SU-DHL-6 (cell line): ENCODE measurements around the gene EDAR.

Experiments used
- H2AFZ ChIP-seq: fragments of 200-600 bp; sonication (generic); 2 replicates; pipeline ENCODE4 v1.6.1; 2014; ENCODE audit warnings: low read depth, mild to moderate bottlenecking, moderate library complexity, mixed read lengths, antibody characterized with exemption, low read length; ENCODE audit not compliant: severe bottlenecking
- H3F3A ChIP-seq: fragments of 200-600 bp; shearing (Covaris generic); 2 replicates; pipeline ENCODE4 v1.6.0; 2016; ENCODE audit warnings: antibody characterized with exemption, mild to moderate bottlenecking; ENCODE audit not compliant: insufficient read depth
- H3K27ac ChIP-seq: fragments of 200-600 bp; sonication (generic); 2 replicates; pipeline ENCODE4 v1.5.1; 2016; ENCODE audit warnings: low read depth, mild to moderate bottlenecking, low read length, moderate library complexity, mixed read lengths
- H3K27me3 ChIP-seq: fragments of 200-600 bp; sonication (generic), shearing (Covaris generic); 2 replicates; pipeline ENCODE4 v1.6.0; 2014; ENCODE audit warnings: mild to moderate bottlenecking, low read length
- H3K36me3 ChIP-seq: fragments of 200-600 bp; sonication (generic); 2 replicates; pipeline ENCODE4 v1.6.1; 2014; ENCODE audit warnings: mild to moderate bottlenecking, low read length, mixed read lengths
- H3K4me2 ChIP-seq: fragments of 300-600, 200-600 bp; shearing (Covaris generic), sonication (generic); 2 replicates; pipeline ENCODE4 v1.6.0; 2014; ENCODE audit warnings: low read length, low read depth, mild to moderate bottlenecking; ENCODE audit not compliant: poor library complexity, severe bottlenecking
- H3K4me3 ChIP-seq: fragments of 200-600 bp; sonication (generic); 2 replicates; pipeline ENCODE4 v1.5.1; 2014; ENCODE audit warnings: antibody characterized with exemption, low read length, mild to moderate bottlenecking, mixed read lengths; ENCODE audit not compliant: insufficient read depth, poor library complexity, severe bottlenecking
- H3K79me2 ChIP-seq: fragments of 200-600 bp; sonication (generic); 2 replicates; pipeline ENCODE4 v1.6.1; 2014; ENCODE audit warnings: mild to moderate bottlenecking, low read length, moderate library complexity; ENCODE audit not compliant: insufficient read depth
- H3K9ac ChIP-seq: fragments of 200-600 bp; sonication (generic); 2 replicates; pipeline ENCODE4 v1.7.0; 2014; ENCODE audit warnings: mild to moderate bottlenecking, low read length
- H3K9me2 ChIP-seq: fragments of 200-600 bp; sonication (generic); replicated peaks from 2 replicates; pipeline ENCODE4 v1.6.1; 2014; ENCODE audit warnings: low read length; ENCODE audit not compliant: insufficient read depth
- H3K9me3 ChIP-seq: fragments of 200-600 bp; sonication (generic); 2 replicates; pipeline ENCODE4 v1.6.1; 2014; ENCODE audit warnings: low read length, mixed read lengths; ENCODE audit not compliant: insufficient read depth
- H4K20me1 ChIP-seq: fragments of 200-600 bp; sonication (generic); 2 replicates; pipeline ENCODE4 v1.6.1; 2014; ENCODE audit warnings: low read depth, mild to moderate bottlenecking, antibody characterized with exemption, low read length, moderate library complexity, mixed read lengths
- EZH2phosphoT487 ChIP-seq: fragments of 200-600 bp; sonication (generic), shearing (Covaris generic); conservative IDR thresholded peaks from 2 replicates; pipeline ENCODE4 v1.6.1; 2018; ENCODE audit warnings: mild to moderate bottlenecking, antibody characterized with exemption, low read length, moderate library complexity, mixed read lengths
- TF ChIP-seq, protein P1 (sequence below): fragments of 200-600 bp; sonication (generic); IDR thresholded peaks from one replicate; pipeline ENCODE4 v1.5.1; 2017; ENCODE audit warnings: antibody characterized with exemption, mild to moderate bottlenecking, low read length, moderate library complexity; ENCODE audit not compliant: insufficient read depth, poor library complexity, severe bottlenecking

The EDAR gene

DNA sequence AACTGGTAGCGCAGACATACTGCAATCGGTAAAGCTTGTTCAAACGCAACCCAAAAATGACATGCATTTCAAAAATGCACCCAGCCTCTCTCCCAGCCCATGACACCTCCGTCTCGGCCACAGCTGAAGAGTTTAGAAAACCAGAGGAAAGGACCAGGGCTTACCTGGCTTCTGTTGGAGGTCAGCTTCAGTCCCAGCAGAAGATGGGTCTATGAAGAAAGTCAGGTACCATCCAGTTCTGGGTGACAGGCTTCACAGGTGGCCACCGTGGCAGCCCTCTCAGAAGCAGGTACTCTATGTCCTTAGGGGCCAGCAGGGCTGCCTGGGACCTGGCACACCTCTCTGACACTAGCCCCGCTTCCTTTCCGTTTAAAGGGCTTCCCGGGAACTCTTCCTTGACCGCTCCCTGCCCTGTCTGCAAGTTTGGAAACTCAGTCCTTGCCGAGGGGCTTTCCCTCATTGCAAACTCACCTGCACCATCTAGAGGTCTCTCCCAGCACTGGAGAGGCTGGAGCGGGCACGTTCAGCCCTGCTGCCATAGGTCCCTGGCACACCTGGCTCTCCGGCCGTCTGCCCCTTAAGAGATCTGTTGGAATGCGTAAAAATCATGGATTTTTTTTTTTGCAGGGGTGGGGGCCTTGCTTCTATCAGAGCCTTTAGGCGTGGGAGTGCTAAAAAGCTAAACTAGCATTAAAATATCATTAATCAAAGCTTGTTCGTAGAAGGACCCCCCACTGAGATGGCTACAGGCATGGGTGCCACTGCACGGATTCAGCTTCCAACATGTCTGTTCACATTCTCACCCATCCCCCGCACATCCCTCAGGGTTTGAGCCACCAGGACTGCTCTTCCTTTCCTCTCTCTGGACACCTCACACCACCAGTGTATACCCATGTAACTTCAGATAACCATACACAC lies at the start of gene EDAR:
Gene EDAR (minus strand): TSS at position 425 of the 918 bp plus-strand sequence. CDS start 58,206 bp downstream, outside the sequence.
- Histone ChIP-seq H3K27me3 (no peaks in the 10 kb centered on the region), H3K36me3 (no peaks in the 10 kb centered on the region), H3K9me3 (no peaks in the 10 kb centered on the region), H3K4me3 (no peak within 1 kb of the TSS), H4K20me1 (no peaks in the 10 kb centered on the region), H3K79me2 (no peaks in the 10 kb centered on the region), H3K27ac (no peak within 1 kb of the TSS), H2AFZ (no peak within 1 kb of the TSS), H3K4me2 (no peak within 1 kb of the TSS), H3K9ac (no peak within 1 kb of the TSS), H3K9me2 (no peaks in the 10 kb centered on the region), H3F3A (no peaks in the 10 kb centered on the region)
- no peak for TF ChIP-seq EZH2phosphoT487
- TF ChIP-seq, protein P1, sequence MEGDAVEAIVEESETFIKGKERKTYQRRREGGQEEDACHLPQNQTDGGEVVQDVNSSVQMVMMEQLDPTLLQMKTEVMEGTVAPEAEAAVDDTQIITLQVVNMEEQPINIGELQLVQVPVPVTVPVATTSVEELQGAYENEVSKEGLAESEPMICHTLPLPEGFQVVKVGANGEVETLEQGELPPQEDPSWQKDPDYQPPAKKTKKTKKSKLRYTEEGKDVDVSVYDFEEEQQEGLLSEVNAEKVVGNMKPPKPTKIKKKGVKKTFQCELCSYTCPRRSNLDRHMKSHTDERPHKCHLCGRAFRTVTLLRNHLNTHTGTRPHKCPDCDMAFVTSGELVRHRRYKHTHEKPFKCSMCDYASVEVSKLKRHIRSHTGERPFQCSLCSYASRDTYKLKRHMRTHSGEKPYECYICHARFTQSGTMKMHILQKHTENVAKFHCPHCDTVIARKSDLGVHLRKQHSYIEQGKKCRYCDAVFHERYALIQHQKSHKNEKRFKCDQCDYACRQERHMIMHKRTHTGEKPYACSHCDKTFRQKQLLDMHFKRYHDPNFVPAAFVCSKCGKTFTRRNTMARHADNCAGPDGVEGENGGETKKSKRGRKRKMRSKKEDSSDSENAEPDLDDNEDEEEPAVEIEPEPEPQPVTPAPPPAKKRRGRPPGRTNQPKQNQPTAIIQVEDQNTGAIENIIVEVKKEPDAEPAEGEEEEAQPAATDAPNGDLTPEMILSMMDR, result no peak

DNA sequence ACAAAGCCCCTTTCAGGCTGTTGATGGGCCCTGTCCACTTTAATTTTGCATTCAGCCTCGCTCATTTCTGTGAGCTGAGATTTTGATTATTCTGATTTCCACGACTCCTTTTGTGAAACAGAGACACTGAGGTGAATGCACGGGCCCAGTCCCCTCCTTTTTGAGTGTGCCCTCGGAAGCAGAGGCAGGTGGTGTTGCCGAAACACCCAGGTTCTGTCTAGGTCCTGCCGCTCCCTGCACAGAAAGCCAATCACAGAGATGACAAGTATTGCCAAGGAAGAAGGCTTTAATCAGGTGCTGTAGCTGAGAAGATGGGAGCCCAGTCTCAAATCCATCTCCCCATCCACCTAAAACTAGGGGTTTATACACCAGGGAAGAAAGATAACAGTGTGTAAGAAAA lies 44.2 kb upstream of the EDAR start:
- no peaks in the 10 kb centered on the region for H3K27me3 ChIP-seq
- H3K36me3 ChIP-seq, result no peaks in the 10 kb centered on the region
- no peaks in the 10 kb centered on the region for H4K20me1 ChIP-seq
- H3K79me2 ChIP-seq, result no peaks in the 10 kb centered on the region
- no peak overlapping the region for H3K4me3 ChIP-seq
- H2AFZ ChIP-seq, result no peak overlapping the region
- H3K9me3 ChIP-seq, result no peaks in the 10 kb centered on the region
- no peaks in the 10 kb centered on the region for H3F3A ChIP-seq
- H3K4me2 ChIP-seq, result no peak overlapping the region
- no peaks in the 10 kb centered on the region for H3K9me2 ChIP-seq
- TF ChIP-seq, protein P1, result no peak
- TF ChIP-seq EZH2phosphoT487, result no peak
- H3K9ac ChIP-seq, result no peak overlapping the region
- H3K27ac ChIP-seq, result no peak overlapping the region

DNA sequence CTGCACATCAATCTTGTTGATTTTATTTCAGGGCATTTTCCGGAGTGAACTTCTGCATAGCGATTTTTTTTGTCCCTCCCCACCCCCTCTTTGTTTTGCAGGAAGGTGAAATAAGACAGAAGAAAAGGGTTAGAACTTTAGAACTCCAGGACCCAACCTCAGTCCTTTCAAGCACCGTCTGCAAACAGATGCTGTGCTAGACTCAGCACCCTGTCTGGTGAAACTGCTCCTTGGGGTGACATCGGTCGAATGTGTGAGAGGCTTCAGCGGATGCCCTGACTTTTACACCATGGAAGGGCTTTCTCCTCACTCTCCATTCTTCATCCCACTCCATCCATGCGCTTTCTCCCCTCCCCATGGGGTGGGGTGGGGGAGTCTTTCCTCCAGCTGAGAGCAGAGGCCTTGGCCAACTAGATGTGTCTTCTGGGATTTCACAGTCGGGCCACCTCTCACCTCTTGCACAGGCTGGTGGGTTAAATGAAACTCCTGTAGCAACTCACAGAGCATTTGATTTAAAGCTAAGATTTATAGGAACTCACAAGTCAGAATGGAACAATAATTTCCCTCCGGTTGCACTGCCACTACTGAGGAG lies 43.3 kb upstream of the EDAR start:
- H3K9me2 ChIP-seq, result no peaks in the 10 kb centered on the region
- H3K4me2 ChIP-seq, result peak overlapping the region; percentile 41

More for the DNA sequence above, 43.3 kb upstream of the EDAR start:
- no peaks in the 10 kb centered on the region for H3F3A ChIP-seq
- H3K27me3 ChIP-seq, result no peaks in the 10 kb centered on the region
- no peaks in the 10 kb centered on the region for H3K79me2 ChIP-seq
- no peaks in the 10 kb centered on the region for H4K20me1 ChIP-seq
- H3K27ac ChIP-seq, result no peak overlapping the region
- no peak overlapping the region for H3K9ac ChIP-seq
- no peak overlapping the region for H3K4me3 ChIP-seq
- TF ChIP-seq, protein P1, result no peak
- TF ChIP-seq EZH2phosphoT487, result no peak
- no peak overlapping the region for H2AFZ ChIP-seq
- no peaks in the 10 kb centered on the region for H3K9me3 ChIP-seq
- no peaks in the 10 kb centered on the region for H3K36me3 ChIP-seq
